H9 (cell line): ENCODE measurements around the gene PCBP2. TPM values are rescaled to one million over a fixed set of nuclear protein-coding genes. Genes with fewer than 3 reads are reported as not detected.
"Not testable (repeated sequence)": the region's sequence is repeated elsewhere in the genome, so short reads cannot be mapped to it uniquely, and the experiment has no call there.

Source experiments
- DNase-seq: peaks from one replicate; pipeline ENCODE4 v3.0.0-alpha.2; 2017
- H2AFZ ChIP-seq: one replicate; pipeline ENCODE4 v1.6.1; 2013; ENCODE audit warnings: mild to moderate bottlenecking, low read length, control low read depth, moderate library complexity
- H2AK5ac ChIP-seq: 2 replicates; pipeline ENCODE4 v1.6.1; 2013; ENCODE audit warnings: low read length, control low read depth, mixed read lengths; ENCODE audit not compliant: insufficient read length
- H2BK120ac ChIP-seq: one replicate; pipeline ENCODE4 v1.6.1; 2013; ENCODE audit warnings: low read depth, mild to moderate bottlenecking, low read length, control low read depth, inconsistent platforms; ENCODE audit not compliant: poor library complexity, severe bottlenecking
- H2BK12ac ChIP-seq: 2 replicates; pipeline ENCODE4 v1.6.1; 2013; ENCODE audit warnings: low read length, control low read depth, mixed read lengths, low read depth; ENCODE audit not compliant: insufficient read length
- H2BK15ac ChIP-seq: 2 replicates; pipeline ENCODE4 v1.6.1; 2013; ENCODE audit warnings: low read depth, low read length, control low read depth
- H2BK20ac ChIP-seq: one replicate; pipeline ENCODE4 v1.6.1; 2013; ENCODE audit warnings: low read depth, mild to moderate bottlenecking, low read length, control low read depth, inconsistent platforms; ENCODE audit not compliant: poor library complexity, severe bottlenecking
- H2BK5ac ChIP-seq: 2 replicates; pipeline ENCODE4 v1.6.1; 2013; ENCODE audit warnings: low read length, control low read depth, mixed read lengths; ENCODE audit not compliant: insufficient read length
- H3K14ac ChIP-seq: 2 replicates; pipeline ENCODE4 v1.6.1; 2013; ENCODE audit warnings: low read length, control low read depth; ENCODE audit not compliant: insufficient read depth
- H3K18ac ChIP-seq: 2 replicates; pipeline ENCODE4 v1.6.1; 2013; ENCODE audit warnings: low read depth, mild to moderate bottlenecking, mixed read lengths, low read length, control low read depth; ENCODE audit not compliant: insufficient read length
- H3K23ac ChIP-seq: 2 replicates; pipeline ENCODE4 v1.6.1; 2013; ENCODE audit warnings: low read length, control low read depth, mixed read lengths, low read depth; ENCODE audit not compliant: insufficient read length
- H3K23me2 ChIP-seq: 2 replicates; pipeline ENCODE4 v1.6.1; 2013; ENCODE audit warnings: low read depth, mild to moderate bottlenecking, mixed read lengths, low read length, control low read depth; ENCODE audit not compliant: insufficient read length, poor library complexity, severe bottlenecking
- H3K27ac ChIP-seq: 2 replicates; pipeline ENCODE4 v1.5.1; 2013; ENCODE audit warnings: low read length, control low read depth, mixed read lengths, low read depth; ENCODE audit not compliant: insufficient read length
- H3K27me3 ChIP-seq: 2 replicates; pipeline ENCODE4 v1.6.1; 2013; ENCODE audit warnings: low read length, control low read depth, inconsistent platforms; ENCODE audit not compliant: insufficient read depth
- H3K4ac ChIP-seq: 2 replicates; pipeline ENCODE4 v1.6.1; 2013; ENCODE audit warnings: low read depth, mild to moderate bottlenecking, control low read depth, inconsistent platforms, low read length, moderate library complexity
- H3K4me1 ChIP-seq: 2 replicates; pipeline ENCODE4 v1.6.1; 2013; ENCODE audit warnings: low read length, control low read depth, inconsistent platforms; ENCODE audit not compliant: insufficient read depth
- H3K4me2 ChIP-seq: 2 replicates; pipeline ENCODE4 v1.6.1; 2013; ENCODE audit warnings: low read length, control low read depth, mixed read lengths; ENCODE audit not compliant: insufficient read length, insufficient read depth
- H3K56ac ChIP-seq: 2 replicates; pipeline ENCODE4 v1.6.1; 2013; ENCODE audit warnings: low read depth, mild to moderate bottlenecking, mixed read lengths, low read length, control low read depth; ENCODE audit not compliant: insufficient read length
- H3K79me1 ChIP-seq: 2 replicates; pipeline ENCODE4 v1.6.1; 2013; ENCODE audit warnings: low read depth, mild to moderate bottlenecking, moderate library complexity, low read length, control low read depth, inconsistent platforms; ENCODE audit not compliant: insufficient read depth, poor library complexity, severe bottlenecking
- H3K79me2 ChIP-seq: 2 replicates; pipeline ENCODE4 v1.6.1; 2013; ENCODE audit warnings: low read length, control low read depth, inconsistent platforms; ENCODE audit not compliant: insufficient read depth
- H3K9ac ChIP-seq: 2 replicates; pipeline ENCODE4 v1.6.1; 2013; ENCODE audit warnings: low read length, control low read depth, mixed read lengths; ENCODE audit not compliant: insufficient read length; ENCODE audit errors: extremely low read depth
- H3K9me3 ChIP-seq: one replicate; pipeline ENCODE4 v1.6.1; 2013; ENCODE audit warnings: low read depth, low read length, inconsistent platforms; ENCODE audit not compliant: control insufficient read depth
- H3T11ph ChIP-seq: one replicate; pipeline ENCODE4 v1.6.1; 2013; ENCODE audit warnings: mild to moderate bottlenecking, low read length, control low read depth, inconsistent platforms
- H4K20me1 ChIP-seq: one replicate; pipeline ENCODE4 v1.6.1; 2013; ENCODE audit not compliant: control insufficient read depth, insufficient read length, insufficient read depth
- H4K5ac ChIP-seq: 2 replicates; pipeline ENCODE4 v1.6.1; 2013; ENCODE audit warnings: low read depth, mild to moderate bottlenecking, mixed read lengths, low read length, control low read depth; ENCODE audit not compliant: insufficient read length
- H4K8ac ChIP-seq: replicated peaks from 2 replicates; pipeline ENCODE4 v1.6.1; 2013; ENCODE audit warnings: low read length, control low read depth, mixed read lengths, low read depth; ENCODE audit not compliant: insufficient read length
- H4K91ac ChIP-seq: 2 replicates; pipeline ENCODE4 v1.6.1; 2013; ENCODE audit warnings: low read depth, mild to moderate bottlenecking, moderate library complexity, mixed read lengths, low read length, control low read depth; ENCODE audit not compliant: insufficient read length
- H3K27ac Mint-ChIP-seq, 3 experiments: 2 replicates in 2 of 3; 3 replicates in 1 of 3; pipeline ENCODE4 v1.8.0; 2020 to 2021; ENCODE audit warnings: mixed read lengths in 3 of 3, mild to moderate bottlenecking in 1 of 3, moderate library complexity in 1 of 3
- H3K27me3 Mint-ChIP-seq: 2 replicates; pipeline ENCODE4 v1.8.0; 2021; ENCODE audit warnings: low read depth, mild to moderate bottlenecking, moderate library complexity, mixed read lengths
- H3K36me3 Mint-ChIP-seq, 3 experiments: 2 replicates in 2 of 3; 3 replicates in 1 of 3; pipeline ENCODE4 v1.8.0; 2020 to 2021; ENCODE audit warnings: low read depth in 3 of 3, mixed read lengths in 3 of 3; ENCODE audit not compliant: insufficient read depth in 1 of 3
- H3K4me1 Mint-ChIP-seq, 2 experiments: 2 replicates each; pipeline ENCODE4 v1.8.0; 2020; ENCODE audit warnings: mixed read lengths in 2 of 2
- H3K4me3 Mint-ChIP-seq, 2 experiments: 2 replicates in 1 of 2; 3 replicates in 1 of 2; pipeline ENCODE4 v1.8.0; 2020 to 2021; ENCODE audit warnings: mild to moderate bottlenecking in 2 of 2, mixed read lengths in 2 of 2, moderate library complexity in 1 of 2
- H3K9me3 Mint-ChIP-seq, 2 experiments: 2 replicates in 1 of 2; 3 replicates in 1 of 2; pipeline ENCODE4 v1.8.0; 2020; ENCODE audit warnings: mild to moderate bottlenecking in 2 of 2, mixed read lengths in 2 of 2, moderate library complexity in 1 of 2
- WGBS: extraction: QIAGEN DNeasy Blood & Tissue Kit; methylation state at CpG from one replicate; pipeline ENCODE4 v1.1.7; 2013; ENCODE audit warnings: missing lambda C conversion rate, low lambda C conversion rate, mixed read lengths; ENCODE audit not compliant: insufficient read length; ENCODE audit errors: extremely low coverage; 5-methylcytosine and 5-hydroxymethylcytosine counted together
- total RNA-seq: library from RNA; stranded (reverse); gene quantifications from 2 replicates; pipeline ENCODE4 v1.2.1, GENCODE V29; 2021
- TF ChIP-seq, protein P1 (sequence below): fragments of 200-600 bp; sonication (generic); conservative IDR thresholded peaks from 3 replicates; pipeline ENCODE4 v1.8.0; 2021; ENCODE audit warnings: antibody characterized with exemption, mild to moderate bottlenecking

Gene PCBP2
- total RNA-seq, 1 experiment from 2014 or later, result 1,207 TPM

DNA sequence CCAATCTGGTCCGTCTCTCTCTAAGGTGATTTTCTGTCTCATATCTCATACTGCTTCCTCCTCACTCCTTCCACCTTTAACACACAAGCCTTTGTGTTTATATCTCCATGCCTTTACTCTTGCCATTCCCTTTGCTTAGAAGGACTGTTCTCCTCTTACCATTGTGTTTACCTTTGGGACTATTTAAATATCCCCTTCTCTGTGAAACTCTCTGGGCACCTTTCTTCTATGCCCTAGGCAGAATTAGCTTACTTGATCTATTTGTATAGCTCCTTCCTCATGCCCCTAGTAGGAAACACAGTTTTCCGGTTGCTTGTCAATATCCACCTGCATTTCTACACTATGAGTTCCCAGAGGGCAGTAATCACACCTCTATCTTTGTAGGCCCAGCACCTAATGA is 32.1 kb upstream of the PCBP2 start:
- Histone ChIP-seq H3K4me1 (no peaks in the 10 kb centered on the region; the same call in 1 of the 2 replicates), H3K79me1 (no peaks in the 10 kb centered on the region), H3T11ph (no peak overlapping the region), H3K4ac (no peak overlapping the region), H3K27me3 (no peaks in the 10 kb centered on the region), H3K79me2 (no peaks in the 10 kb centered on the region), H3K23ac (no peak overlapping the region), H2BK12ac (no peak overlapping the region), H3K9ac (no peak overlapping the region), H2BK5ac (no peak overlapping the region), H3K14ac (no peak overlapping the region), H4K5ac (no peak overlapping the region), H4K20me1 (no peaks in the 10 kb centered on the region), H2AFZ (no peak overlapping the region), H3K56ac (no peak overlapping the region), H3K4me2 (no peak overlapping the region), H3K9me3 (no peaks in the 10 kb centered on the region), H3K18ac (no peak overlapping the region), H4K8ac (no peak overlapping the region), H2BK20ac (peak overlapping the region; percentile 83), H3K27ac (no peak overlapping the region), H2BK120ac (no peak overlapping the region), H2AK5ac (no peak overlapping the region), H4K91ac (no peak overlapping the region), H2BK15ac (no peak overlapping the region), H3K23me2 (no peaks in the 10 kb centered on the region)
- H3K36me3 Mint-ChIP-seq, result no peaks in the 10 kb centered on the region
- WGBS, result no CpG with 5 or more reads among the region's 2 CpGs
- no peak overlapping the region; a peak in 1 of 7 replicates for H3K27ac Mint-ChIP-seq
- H3K9me3 Mint-ChIP-seq, result no peaks in the 10 kb centered on the region; a peak in 1 of 5 replicates
- no peak for DNase-seq
- no peak overlapping the region for H3K4me3 Mint-ChIP-seq
- peaks cover 2% of the 10 kb centered on the region; the same call in 1 of the 2 replicates for H3K27me3 Mint-ChIP-seq
- peaks cover 27 to 38% of the 10 kb centered on the region in 2 experiments for H3K4me1 Mint-ChIP-seq
- TF ChIP-seq, protein P1, sequence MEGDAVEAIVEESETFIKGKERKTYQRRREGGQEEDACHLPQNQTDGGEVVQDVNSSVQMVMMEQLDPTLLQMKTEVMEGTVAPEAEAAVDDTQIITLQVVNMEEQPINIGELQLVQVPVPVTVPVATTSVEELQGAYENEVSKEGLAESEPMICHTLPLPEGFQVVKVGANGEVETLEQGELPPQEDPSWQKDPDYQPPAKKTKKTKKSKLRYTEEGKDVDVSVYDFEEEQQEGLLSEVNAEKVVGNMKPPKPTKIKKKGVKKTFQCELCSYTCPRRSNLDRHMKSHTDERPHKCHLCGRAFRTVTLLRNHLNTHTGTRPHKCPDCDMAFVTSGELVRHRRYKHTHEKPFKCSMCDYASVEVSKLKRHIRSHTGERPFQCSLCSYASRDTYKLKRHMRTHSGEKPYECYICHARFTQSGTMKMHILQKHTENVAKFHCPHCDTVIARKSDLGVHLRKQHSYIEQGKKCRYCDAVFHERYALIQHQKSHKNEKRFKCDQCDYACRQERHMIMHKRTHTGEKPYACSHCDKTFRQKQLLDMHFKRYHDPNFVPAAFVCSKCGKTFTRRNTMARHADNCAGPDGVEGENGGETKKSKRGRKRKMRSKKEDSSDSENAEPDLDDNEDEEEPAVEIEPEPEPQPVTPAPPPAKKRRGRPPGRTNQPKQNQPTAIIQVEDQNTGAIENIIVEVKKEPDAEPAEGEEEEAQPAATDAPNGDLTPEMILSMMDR, result no peak

DNA sequence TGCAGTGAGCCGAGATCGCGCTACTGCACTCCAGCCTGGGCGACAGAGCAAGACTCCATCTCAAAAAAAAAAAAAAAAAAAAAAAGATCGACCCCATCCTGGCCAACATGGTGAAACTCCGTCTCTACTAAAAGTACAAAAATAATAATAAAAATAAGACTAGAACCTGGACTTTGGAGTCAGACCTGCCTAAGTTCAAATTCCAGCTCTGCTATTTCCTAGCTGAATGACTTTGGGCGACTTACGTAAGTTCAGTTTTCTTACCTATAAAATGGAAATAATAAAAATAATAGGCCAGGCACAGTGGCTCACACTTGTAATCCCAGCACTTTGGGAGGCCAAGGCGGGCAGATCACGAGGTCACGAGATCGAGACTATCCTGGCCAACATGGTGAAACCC is 29.7 kb upstream of the PCBP2 start:
- H3K14ac ChIP-seq, H3K9me3 Mint-ChIP-seq, H2BK15ac ChIP-seq, H3K4me2 ChIP-seq, H2BK120ac ChIP-seq, H2AFZ ChIP-seq, H3K9me3 ChIP-seq, H4K5ac ChIP-seq, H3K23me2 ChIP-seq, H3K79me2 ChIP-seq, H4K20me1 ChIP-seq, H3K23ac ChIP-seq, H3K27ac ChIP-seq, H3K27ac Mint-ChIP-seq, H2BK5ac ChIP-seq, H3K56ac ChIP-seq, H3K18ac ChIP-seq, H3K36me3 Mint-ChIP-seq, H4K8ac ChIP-seq, H2BK12ac ChIP-seq, H3K9ac ChIP-seq, H2AK5ac ChIP-seq, H3K27me3 ChIP-seq, H3K27me3 Mint-ChIP-seq, H3K4ac ChIP-seq, H4K91ac ChIP-seq, H3T11ph ChIP-seq, H3K4me1 ChIP-seq, H3K79me1 ChIP-seq, H2BK20ac ChIP-seq, DNase-seq, H3K4me3 Mint-ChIP-seq: not testable (repeated sequence)
- WGBS, result no CpG with 5 or more reads among the region's 12 CpGs
- H3K4me1 Mint-ChIP-seq, result peaks cover 12 to 26% of the 10 kb centered on the region in 2 experiments
